ENCODE results near the gene ATP12A.
A peak's percentile ranks its signal among the peaks of the same experiment; 100 is the strongest.

Gene ATP12A

DNA sequence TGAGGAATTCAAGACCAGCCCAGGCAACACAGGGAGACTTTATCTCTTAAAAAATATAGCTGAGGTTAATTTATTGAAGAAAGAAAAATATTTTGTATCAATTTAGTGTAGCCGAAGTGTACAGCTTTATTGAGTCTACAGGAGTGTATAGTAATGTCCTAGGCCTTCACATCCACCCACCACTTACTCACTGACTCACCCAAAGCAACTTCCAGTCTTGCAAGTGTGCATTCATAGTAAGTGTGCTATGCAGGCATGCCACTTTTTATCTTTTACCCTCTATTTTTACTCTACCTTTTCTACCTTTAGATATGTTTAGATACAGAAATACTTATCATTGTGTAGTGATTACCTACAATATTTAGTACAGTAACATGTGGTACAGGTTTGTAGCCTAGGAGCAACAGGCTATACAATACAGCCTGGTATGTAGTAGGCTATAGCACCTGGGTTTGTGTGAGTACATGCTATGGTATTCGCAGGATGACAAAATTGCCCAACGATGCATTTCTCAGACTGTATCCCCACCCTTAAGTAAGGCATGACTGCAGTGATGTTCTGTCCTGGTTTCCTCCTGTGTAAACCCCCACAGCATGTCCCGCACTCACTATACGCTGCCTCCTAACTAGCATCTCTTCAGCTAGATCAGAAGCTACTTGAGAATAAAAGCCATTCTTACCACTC lies 15.3 kb upstream of the ATP12A start:
- no peak for DNase-seq

DNA sequence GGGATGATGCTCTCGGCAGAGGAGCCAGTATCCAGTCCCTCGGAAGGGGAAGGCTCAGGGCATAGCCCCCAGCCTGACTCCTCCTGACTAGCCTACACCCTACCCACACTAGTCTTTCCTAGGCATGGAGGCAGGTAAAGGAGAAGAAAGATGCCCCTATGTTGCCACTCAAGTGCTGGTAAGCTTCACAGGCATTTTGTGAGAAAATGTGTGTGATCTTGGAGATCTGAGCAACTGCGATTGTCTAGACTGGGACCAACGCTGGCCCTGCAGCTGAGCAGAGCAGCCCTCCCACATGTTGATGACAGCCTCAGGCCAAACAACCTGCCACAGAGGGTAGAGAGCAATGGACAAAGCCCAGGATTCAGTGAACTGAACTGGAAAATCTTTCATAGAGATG lies 11.7 kb upstream of the ATP12A start:
- no peak for DNase-seq

DNA sequence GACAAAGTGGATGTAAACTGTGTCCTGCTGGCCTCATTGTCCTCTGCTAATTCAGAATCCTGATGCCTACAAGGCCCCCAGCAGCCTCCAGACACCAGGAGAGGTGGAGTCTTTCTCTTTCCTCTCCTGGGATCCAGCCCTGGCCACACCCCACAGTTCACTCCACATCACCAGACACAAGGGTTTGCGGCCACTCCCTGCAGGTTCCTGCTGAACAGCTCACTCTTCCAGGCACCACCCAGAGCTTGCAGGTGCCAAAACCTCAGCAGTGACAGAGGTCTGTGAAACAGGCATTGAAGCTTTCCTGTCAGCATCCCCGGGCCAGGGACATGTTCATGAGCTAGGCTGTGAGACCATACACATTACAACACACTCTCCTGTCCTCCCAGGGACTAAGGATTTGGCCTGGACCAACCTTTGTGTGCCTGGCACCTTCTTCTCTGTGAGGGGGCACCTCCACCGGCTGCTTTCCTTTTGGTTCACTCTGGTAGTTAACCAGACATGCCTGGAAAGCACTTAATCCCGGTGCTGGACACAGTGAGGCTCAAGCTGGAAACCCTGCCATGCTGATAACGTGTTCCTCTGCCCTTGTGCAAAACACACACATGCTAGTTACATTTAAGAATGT lies 11.1 kb upstream of the ATP12A start:
- no peak for DNase-seq

DNA sequence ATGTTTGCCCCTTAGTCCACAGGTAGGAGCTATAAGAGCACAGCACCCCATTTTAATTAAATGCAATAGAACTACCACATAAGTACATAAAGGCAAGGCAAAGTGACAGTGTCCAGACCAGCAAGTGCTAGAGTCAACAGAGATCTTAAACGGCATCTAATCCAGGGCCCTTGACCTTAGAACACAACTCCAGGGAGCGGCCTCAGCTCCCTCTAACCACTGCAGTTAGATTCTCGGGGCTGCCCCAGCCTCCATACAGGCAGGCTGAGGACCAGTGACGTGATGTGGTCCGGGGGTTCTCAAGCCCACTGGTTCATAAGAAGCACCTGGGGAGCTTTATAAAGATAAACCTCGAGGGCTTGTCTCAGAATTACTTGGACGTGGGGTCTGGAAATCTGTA lies 10.0 kb upstream of the ATP12A start:
- DNase-seq: no peak

DNA sequence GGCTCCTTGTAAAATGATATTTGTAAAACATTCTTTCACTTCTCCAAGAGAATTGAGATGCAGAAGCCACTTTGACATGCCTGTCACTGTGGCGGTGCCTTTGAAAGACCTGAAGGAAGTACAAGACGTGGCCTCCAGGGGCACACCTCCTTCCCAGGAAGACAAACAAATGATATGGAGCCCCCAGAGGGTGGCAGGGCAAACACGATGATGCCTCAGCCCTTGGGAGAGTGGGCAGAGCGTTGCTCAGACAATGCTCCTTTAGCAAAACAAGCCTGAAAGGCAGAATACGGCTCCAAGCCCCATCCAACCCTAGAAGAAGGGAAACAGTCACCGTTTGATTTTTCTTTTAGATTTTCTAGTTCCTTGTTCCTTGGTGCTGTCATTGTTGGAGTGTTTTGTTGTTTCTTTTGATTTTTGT lies 9.2 kb upstream of the ATP12A start:
- DNase-seq: no peak

DNA sequence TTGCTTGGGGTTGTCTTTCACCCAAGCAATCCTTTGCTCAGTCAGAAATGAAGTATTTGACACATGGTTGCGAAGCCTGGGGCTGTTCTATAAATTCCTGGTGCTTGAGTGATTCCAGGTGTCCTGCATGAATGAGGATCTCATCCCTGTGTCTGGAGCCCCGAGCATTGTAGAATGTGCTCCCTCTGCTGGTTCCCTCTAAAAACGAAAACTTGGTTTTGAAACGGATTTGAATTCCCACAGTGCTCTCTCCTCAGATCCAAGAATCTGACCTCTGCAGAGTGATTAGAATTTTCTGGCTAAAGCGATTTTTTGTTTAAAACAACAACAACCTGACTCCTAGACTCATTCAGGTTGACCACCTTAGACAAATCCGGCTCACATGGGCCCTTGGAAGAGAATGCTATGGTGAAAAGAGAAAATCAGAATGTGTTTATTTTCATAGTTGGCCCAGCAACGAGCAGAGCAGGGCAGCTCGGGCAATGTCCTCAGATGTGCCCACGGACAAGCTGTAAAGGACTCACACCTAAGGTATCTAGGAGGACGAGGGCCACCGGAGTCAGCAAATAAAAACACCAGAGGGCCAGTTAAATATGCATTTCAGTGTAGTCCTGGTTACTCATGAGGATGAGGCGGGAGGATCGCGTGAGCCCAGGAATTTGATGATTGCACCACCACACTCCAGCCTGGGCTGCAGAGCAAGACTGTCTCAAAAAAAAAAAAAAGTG lies 8.7 kb upstream of the ATP12A start:
- no peak for DNase-seq

DNA sequence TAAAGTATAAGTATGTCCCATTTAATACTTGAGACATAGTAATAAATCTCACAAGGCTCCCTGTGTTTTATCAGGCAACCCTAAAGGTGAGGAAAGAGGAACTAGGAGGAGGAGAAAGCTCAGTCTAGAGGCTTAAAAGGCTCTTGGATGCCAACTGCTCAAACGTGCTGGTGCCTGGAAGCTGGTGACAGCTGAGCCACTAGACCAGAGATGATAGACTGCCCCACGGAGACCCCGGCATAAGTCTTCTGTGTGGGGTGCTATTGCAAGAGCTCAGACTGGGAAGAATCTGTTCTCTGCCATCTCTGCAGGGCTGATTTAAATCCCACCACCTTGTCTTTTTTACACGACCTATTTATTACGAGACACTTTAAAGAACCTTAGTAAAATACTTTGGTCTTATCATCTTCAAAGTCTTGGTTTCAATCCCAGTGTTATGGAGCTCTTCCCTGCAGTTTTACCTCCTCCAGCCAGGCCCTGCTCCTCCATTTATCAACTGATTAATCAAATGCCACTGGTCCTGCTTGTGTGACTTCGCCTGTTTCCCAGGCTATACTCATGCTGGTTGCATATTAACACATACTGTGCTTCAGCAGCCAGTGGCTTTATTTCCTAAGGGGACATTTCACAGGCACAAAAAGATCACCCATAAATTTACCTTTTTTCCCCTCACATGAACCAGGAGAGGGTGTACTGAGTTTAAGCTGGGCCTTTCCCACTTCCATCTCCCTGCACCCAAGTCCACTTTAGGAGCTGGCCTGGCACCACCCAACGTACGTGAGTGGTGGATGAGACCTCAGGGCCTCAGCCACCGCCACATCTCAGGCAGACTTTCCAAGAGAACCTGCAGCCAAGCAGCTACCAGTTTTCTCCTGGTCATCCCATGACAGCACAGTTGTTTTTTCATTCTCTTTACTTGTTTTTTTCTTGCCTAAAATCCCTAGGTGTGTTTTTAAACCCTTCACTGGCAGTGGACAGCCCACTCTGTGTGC lies 7.8 kb upstream of the ATP12A start:
- no peak for DNase-seq

DNA sequence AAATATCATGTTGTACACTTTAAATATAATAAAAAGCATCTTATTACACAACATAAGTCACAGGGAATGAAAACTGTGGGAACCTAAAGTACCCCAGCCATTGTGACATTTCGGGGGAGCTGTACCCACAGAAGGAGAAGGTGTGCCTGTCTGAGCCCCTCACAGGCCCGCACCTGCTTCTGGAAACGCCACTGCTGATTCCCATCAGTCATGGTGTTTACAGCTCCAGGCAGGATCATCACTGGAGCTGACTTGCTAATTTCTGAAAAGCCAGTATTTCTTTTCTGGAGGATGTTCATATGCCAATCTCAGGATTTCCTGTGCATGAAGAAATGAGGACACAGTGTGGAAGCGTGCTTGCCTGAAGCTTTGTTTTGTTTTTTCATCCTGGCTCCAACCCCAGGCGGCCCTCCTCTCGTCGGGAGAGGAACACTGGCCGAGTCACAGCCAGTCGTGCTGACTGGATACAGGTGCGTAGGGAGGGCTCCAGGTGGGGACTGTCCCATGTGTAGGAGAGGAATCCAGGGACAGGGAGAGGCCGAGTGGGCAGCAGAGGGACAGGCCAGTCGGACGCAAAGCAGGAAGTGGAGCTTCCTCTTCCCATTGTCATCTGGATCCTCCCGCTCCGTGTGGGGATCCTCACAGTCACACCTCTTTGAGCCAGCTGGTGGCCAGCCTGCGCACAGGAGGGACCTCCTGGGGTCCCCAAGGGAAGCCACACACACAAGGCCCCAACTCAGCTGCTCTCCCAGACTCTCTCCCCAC lies 4.2 kb upstream of the ATP12A start:
- DNase-seq: no peak

DNA sequence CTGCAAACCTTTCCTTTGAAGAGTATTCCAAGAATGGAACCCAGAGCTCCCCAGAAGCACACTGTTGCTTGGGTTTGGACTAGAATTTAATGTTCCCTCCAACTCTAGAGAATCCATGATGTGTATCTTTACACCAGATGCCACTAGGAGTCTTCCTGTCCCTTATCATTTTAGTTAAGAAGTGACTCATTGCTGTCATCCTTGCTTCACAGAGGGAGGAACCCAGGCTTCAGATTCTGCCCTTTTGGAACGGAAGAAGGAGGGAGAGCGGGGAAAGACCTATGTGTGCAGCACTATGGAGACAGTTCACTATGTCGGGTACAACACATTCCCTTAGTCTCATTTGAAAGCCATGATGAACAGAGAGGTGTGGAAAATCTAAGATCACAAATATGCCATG lies 2.1 kb upstream of the ATP12A start:
- DNase-seq: no peak

DNA sequence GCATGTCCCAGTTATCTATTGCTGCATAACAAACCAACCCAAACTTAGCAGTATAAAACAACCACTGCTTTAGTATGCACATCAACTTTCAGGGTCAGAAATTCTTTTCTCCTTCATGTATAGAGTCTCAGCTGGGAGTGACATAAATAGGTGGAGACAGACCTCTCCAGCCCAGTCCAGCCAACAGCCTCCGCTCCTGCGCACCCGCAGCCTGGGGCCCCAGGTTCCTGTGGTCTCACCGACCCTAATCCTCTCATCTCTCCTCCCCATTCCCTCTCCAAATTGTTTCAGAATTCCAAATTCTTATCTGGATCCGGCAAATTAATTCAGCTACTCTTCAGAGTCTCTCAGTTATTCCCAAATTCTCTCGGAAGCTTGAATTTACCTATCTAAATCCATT lies 522 bp upstream of the ATP12A start:
- DNase-seq: no peak

DNA sequence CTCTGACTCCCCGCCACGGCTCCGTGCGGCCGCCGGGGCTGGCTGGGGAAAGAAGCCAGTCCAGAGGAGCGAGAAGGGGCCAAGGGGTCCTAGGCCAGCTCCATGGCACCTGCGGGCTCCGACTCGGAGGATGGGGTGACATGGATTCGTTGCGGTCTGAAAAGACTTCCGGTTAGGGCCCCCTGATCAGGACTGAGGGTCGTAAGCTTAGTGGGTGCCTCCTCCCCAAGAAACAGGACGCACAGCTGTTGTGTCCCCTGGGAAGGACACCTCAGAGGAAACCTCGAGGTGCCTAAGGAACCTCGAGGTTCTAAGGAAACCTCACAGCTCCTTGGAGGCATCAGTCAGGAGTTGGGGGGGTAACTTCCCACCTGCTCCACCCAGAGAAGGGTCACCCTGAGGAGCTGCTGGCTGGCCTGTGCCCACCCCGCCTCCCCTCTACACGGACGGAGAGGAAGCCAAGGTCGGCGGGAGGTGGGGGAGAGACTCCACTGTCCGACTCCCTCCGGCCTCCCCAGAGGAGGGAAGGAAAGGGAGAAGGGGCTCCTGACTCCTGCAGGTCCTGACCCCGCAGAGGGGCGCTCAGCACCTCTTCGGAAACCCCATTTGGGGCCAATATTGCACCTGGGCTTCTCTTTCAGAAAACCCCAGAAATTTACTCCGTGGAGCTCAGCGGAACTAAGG lies 855 bp downstream of the ATP12A start:
- no peak for DNase-seq

DNA sequence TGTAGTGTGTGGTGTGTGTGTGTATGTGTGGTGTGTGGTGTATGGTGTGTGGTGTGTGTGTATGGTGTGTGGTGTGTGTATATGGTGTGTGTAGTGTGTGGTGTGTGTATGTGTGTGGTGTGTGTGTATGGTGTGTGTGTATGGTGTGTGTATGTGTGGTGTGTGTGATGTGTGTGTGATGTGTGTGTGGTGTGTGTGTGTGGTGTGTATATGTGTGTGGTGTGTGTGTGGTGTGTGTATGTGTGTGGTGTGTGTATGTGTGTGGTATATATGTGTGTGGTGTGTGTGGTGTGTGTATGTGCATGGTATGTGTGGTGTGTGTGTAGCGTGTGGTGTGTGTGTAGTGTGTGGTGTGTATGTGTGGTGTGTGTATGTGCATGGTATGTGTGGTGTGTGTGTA lies 1.7 kb downstream of the ATP12A start:
- DNase-seq: no peak

DNA sequence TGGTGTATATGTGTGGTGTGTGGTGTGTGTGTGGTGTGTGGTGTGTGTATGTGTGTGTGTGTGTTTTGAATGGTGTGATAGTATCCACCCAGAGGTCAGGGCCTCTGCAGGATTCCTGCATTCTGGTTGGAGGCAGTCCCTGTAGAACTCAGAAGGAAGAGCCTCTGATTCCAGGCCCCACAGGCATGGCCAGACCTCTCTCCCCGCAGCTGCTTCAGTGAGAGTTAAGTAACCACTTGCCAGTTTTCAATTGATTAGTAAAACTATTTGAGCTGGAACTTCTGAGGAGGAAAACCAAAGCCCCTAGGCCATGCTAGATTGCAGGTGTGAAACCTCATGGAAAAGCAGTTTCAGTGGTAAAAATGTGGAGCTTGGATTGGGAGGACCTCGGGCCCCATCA lies 2.1 kb downstream of the ATP12A start:
- no peak for DNase-seq

DNA sequence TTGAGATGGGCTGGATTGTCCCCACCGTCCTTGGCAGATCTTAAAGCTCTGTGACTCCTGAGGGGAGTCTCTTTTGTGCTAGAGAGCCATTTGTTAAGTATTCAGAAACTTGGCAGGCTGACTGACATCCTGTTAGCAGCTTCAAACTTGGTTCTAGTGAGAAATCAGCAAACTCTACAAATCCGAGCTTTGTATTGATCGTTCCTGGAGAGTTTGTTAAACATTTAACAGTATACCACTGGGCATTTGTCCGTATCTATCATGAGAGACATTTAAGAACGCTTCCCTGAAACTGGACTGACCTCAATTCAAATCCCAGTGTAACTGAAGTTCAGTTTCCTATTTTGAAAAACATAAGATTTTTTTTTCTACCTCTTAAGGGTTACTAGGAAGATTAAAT lies 3.1 kb downstream of the ATP12A start:
- DNase-seq: no peak

DNA sequence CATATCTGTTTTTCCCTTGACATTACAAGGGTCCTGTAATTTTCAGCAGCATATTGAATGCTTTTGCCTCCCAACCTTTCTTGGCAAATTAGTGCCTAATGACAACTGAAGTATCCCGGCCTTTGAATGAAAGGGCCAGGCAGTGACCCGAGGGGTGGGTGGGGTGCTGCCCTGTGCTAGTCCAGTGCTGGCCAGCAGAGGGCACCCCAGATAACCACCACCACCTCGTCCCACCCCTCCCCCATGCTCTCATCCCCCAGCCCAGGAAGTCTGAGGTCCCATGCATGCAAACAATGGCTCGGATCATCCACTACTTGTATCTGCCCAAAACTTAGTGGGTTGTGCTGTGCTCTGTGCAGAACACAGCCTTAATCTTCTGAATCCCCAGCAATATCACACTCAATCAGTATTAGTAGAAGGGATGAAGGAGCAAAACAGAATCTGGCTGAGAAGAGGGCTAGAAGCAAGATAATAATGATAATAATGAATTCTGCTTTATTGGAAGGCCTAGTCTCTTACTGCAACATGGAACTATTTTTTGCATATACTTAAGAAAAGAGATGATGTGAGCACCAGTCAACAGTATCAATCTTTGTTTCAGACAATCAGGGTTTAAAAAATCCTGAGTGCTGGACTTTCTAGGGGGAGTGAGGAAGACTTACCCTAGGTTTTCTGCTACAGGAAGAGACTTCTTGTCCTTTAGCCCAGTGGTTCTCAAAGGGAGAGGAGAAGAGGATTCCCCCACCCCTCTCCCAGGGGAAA lies 3.8 kb downstream of the ATP12A start:
- peak; percentile 66 for DNase-seq

DNA sequence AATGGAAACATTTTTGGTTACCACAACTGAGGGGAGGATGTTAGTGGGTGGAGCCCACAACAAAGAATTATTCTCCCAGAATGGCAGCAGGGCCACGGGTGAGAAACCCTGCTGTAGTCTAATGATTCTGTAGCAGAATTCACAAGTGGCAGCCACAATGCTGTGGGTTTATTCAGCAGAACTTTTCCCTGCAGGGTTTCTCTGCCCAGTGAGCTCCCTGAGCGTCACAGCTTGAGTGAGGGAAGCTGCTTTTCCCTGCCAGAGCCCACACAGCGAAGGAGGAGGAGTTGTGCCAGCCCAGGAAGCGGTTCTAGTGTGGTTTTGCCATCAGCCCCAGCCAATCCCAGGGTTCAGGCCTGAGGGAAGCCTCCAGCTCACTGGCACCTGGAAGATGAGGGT lies 4.4 kb downstream of the ATP12A start:
- DNase-seq: no peak

DNA sequence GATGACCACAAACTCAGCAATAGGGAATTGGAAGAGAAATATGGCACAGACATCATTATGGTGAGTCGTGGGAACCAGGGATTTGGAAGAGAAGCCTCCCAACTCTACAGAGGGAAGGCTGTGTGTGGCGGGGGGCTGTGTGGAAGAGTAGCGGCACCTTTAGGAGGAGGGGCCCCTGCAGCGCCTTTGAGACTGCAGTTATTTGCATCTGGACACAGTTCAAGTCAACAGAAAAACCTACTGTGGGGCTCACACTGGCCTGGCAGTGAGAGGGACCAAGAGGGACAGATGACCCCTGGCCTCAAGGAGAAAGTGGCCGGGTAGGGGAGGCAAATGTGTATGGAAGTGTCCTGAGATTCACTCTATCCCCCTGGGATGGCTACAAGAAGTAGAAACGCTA lies 5.1 kb downstream of the ATP12A start:
- no peak for DNase-seq

DNA sequence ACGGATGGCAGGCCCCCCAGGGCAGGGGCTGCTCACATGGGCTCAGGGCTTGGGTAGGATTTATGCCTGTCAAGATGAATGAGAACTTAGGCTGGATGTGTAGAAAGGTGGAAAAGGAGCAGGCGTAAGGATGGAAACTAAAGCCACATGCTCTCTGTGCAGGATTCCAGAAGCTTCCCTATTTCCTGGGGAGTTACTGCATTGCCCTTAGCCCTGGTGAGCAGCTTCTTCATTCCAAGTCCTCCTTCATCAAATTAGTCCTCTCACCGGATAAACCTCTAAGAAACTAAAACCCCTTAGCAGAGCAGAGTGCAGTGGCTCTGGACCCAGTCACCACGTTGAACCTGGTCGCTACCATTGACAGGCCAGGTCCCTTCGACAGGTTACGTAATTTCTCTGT lies 7.4 kb downstream of the ATP12A start:
- DNase-seq: no peak

DNA sequence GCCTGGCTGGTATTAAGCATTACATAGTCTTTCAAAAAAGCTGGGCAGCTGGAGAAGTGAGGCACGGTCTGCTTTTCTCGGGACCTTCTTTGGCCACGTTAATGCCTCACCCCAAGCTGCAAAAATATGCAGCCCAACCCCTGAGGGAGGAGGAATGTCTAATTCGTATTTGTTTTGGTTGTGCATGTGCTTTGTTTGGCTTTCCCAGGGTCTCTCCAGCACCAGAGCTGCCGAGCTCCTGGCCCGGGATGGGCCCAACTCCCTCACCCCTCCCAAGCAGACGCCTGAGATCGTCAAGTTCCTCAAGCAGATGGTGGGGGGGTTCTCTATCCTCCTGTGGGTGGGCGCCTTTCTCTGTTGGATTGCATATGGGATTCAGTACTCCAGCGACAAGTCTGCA lies 7.9 kb downstream of the ATP12A start:
- no peak for DNase-seq

DNA sequence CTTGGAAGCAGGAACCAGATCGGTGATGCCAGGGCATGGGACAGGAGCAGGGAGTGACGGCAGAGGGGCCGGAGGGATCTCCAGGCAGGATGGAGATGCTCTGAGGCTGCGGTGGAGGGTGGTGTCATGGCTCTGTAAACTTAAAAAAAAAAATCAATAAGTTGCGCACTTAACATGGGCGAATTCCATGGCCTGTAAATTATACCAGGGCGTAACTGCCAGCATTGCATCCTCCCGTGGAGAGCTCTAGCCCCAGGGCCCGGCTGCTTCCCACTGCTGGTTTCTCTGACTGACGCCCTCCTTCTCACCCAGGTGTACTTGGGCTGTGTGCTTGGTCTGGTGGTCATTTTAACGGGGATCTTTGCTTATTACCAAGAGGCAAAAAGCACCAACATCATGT lies 8.7 kb downstream of the ATP12A start:
- DNase-seq: no peak

DNA sequence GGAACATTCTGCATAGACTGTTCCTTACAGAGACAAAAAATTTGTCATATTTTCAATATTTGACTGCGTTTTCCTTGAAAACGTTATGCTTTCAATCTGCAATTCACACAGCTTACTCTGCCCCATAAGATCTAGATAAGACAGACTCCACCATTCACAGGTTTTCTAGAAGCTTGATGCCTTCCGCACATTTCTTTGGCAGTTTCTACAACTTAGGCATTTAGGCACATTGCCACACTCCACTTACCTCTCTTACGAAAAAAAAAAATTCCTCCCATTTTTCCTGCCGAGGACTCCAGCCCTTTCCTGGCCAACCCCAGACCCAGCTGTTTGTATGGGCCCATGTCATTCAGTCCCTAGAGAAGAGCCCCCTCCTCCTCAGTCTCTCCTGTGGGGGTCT lies 11.2 kb downstream of the ATP12A start:
- DNase-seq: no peak
